Immature natural killer cell (primary cell): Measurements from ENCODE around the gene SYTL1. TPM values are rescaled to one million over a fixed set of nuclear protein-coding genes. Genes with fewer than 3 reads are reported as not detected.

Experiments used
- DNase-seq, 3 donors: peaks; one replicate each; pipeline ENCODE4 v3.0.0; 2022; ENCODE audit warnings: mixed read lengths in 1 of 3
- H3K27ac Mint-ChIP-seq, 6 donors: one replicate each; pipeline ENCODE4 v1.8.0; 2020; ENCODE audit warnings: mixed read lengths in 6 of 6, mild to moderate bottlenecking in 5 of 6, inconsistent platforms in 4 of 6, moderate library complexity in 3 of 6
- H3K27me3 Mint-ChIP-seq, 3 donors: one replicate each; pipeline ENCODE4 v1.8.0; 2020 to 2021; ENCODE audit warnings: low read depth in 3 of 3, mild to moderate bottlenecking in 3 of 3, mixed read lengths in 3 of 3, moderate library complexity in 3 of 3, inconsistent platforms in 1 of 3
- H3K36me3 Mint-ChIP-seq, 3 donors: one replicate each; pipeline ENCODE4 v1.8.0; 2020; ENCODE audit warnings: mixed read lengths in 3 of 3, inconsistent platforms in 2 of 3, mild to moderate bottlenecking in 2 of 3
- H3K4me1 Mint-ChIP-seq, 2 donors: one replicate each; pipeline ENCODE4 v1.8.0; 2020; ENCODE audit warnings: inconsistent platforms in 2 of 2, mild to moderate bottlenecking in 2 of 2, mixed read lengths in 2 of 2, moderate library complexity in 1 of 2
- H3K4me3 Mint-ChIP-seq, 5 donors: one replicate each; pipeline ENCODE4 v1.8.0; 2020; ENCODE audit warnings: mild to moderate bottlenecking in 5 of 5, mixed read lengths in 5 of 5, inconsistent platforms in 3 of 5, moderate library complexity in 3 of 5
- H3K9me3 Mint-ChIP-seq, 6 donors: one replicate each; pipeline ENCODE4 v1.8.0; 2020; ENCODE audit warnings: mild to moderate bottlenecking in 6 of 6, mixed read lengths in 6 of 6, inconsistent platforms in 4 of 6, moderate library complexity in 3 of 6
- polyA plus RNA-seq, 3 donors: library from polyadenylated mRNA; unstranded; fragments of 300-500 nt; fragmentation: Illumina TruSeq; gene quantifications; one replicate each; pipeline ENCODE4 v1.2.3, GENCODE V29; 2021

The SYTL1 gene
- polyA plus RNA-seq, 3 donors from 2014 or later, result 157 to 211 (median 158) TPM

DNA sequence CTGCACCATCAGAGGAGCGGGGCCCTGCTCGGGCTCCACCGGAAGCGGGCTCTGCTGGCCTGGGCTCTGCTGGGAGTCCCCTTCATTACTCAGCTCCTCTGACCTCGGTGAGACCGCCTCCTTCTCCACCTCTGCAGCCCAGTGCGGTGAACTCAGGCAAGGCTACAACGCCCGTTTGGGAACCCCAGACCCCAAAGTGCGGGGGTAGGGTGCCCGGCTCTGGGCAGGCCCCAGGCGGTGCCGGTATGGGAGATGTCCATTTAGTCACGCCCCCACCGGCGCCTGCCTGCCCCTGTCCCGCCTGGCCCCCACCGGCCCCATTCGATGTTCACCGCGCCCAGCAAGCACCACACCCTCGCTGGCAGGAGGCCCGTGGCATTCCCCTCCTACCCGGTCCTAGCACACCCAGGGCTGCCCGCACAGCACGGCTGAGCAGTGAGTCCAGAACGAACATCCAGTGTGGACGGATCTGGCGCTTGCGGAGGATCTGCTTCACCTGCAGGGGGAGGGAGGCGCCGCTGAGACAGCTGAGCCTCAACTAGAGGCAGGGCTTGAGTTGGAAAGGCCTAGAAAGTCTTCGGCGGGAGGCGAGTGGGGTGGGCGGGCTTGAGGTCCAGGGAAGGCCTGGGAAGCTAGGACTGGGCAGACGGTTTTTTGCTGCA, 14.9 kb downstream of the SYTL1 start:
- H3K27ac Mint-ChIP-seq, result peak overlapping the region; percentile 73 to 93 (median 86)
- peaks cover 0 to 4% (median 0%) of the 10 kb centered on the region in 3 donors for H3K36me3 Mint-ChIP-seq
- DNase-seq, result peak; percentile 37 to 64 (median 54)
- H3K4me1 Mint-ChIP-seq, result peaks cover 37 to 50% of the 10 kb centered on the region in 2 donors
- peaks cover 10 to 20% (median 13%) of the 10 kb centered on the region in 3 donors for H3K27me3 Mint-ChIP-seq
- H3K9me3 Mint-ChIP-seq, result no peaks in the 10 kb centered on the region
- H3K4me3 Mint-ChIP-seq, result peak overlapping the region; percentile 77 to 84 (median 80)

- Mint-ChIP-seq H3K9me3 (no peaks in the 10 kb centered on the region), H3K4me1 (peaks cover 37 to 50% of the 10 kb centered on the region in 2 donors), H3K27me3 (peaks cover 10 to 18% (median 13%) of the 10 kb centered on the region in 3 donors), H3K27ac (peak overlapping the region; percentile 73 to 91 (median 86)), H3K4me3 (peak overlapping the region; percentile 77 to 84 (median 80)), H3K36me3 (peaks cover 0 to 4% (median 0%) of the 10 kb centered on the region in 3 donors)
- peak; percentile 80 to 84 (median 84) for DNase-seq
These were observed 15.6 kb downstream of the SYTL1 start for GRCh38 chr1:27357281-27358037.

DNA sequence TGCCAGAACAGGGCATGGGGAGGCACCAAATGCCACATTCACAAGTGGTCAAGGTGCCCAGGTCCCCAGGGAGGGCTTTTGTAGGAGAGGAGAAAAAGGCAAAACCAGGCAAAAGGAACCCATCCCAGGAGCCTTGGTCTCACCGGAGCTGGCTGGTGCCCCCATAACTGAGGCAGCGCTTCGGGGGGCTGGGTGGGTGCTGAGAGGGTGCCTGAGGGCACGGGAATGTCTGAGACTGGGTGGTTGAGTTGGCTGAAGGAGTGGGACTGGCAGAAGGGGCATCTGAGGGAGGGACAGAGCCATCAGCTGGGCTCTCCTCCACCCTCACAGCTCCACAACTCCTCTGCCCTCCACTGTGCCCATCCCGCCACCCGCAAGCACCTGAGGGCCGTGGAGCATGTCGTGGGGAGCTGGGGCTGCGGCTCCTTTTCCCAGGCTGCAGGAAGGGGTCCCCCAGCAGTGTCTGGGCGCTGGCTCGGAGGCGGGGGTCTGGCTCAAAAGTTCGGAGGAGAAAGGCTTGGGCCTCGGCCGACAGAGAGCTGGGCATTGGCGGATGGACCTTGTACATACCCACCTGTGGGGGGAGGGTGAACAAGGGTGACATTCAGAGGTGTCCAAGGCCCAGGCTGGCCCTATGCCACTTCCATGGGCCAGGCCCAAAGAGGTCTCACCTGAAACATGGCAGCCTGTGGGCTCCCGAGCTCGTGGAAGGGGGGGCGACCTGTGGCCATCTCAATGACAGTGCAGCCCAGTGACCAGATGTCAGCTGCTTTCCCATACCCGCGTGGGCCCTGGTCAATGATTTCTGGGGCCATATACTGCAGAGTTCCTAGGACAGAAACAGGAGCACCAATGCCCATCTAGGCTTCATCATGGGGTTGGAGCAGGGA, 16.5 kb downstream of the SYTL1 start:
- Mint-ChIP-seq H3K4me3 (peak overlapping the region; percentile 77 to 84 (median 80)), H3K36me3 (peaks cover 0 to 4% (median 0%) of the 10 kb centered on the region in 3 donors)

DNA sequence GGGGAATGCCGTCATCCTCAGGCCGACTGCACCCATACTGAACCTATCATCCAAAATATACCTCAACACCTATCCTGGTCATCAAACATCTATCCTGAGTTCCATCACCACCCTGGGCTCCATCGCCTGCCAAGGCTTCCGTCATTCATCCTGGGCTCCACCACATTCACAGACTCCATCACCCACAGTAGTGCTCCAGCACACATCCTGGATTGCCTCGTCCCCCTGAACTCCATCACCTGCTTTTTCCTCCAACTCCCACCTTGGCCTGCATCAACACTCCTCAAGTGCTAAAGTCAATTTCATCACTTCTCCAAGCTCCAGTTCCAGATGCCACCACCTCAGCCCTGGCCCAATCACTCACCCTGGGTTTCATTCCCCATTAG, 17.1 kb downstream of the SYTL1 start:
- Mint-ChIP-seq H3K36me3 (peaks cover 0 to under 1% (median 0%) of the 10 kb centered on the region in 3 donors), H3K9me3 (no peaks in the 10 kb centered on the region), H3K27me3 (peaks cover 10 to 20% (median 13%) of the 10 kb centered on the region in 3 donors), H3K4me1 (peaks cover 37 to 48% of the 10 kb centered on the region in 2 donors), H3K4me3 (peak overlapping the region; percentile 14 to 77 (median 72)), H3K27ac (peak overlapping the region in 4 of 6 donors; percentile 7 to 62 (median 44))
- no peak for DNase-seq

More for the DNA sequence above, 16.5 kb downstream of the SYTL1 start:
- Mint-ChIP-seq H3K27me3 (peaks cover 10 to 18% (median 13%) of the 10 kb centered on the region in 3 donors), H3K27ac (peak overlapping the region in 2 of 6 donors; percentile 37 to 62), H3K4me1 (peaks cover 37 to 50% of the 10 kb centered on the region in 2 donors), H3K9me3 (no peaks in the 10 kb centered on the region)
- no peak for DNase-seq

- H3K36me3 Mint-ChIP-seq, result no peaks in the 10 kb centered on the region
- H3K4me3 Mint-ChIP-seq, result peak overlapping the region; percentile 71 to 81 (median 76)
- H3K27ac Mint-ChIP-seq, result peak overlapping the region in 3 of 6 donors; percentile 10 to 50 (median 32)
- H3K9me3 Mint-ChIP-seq, result no peaks in the 10 kb centered on the region
- H3K27me3 Mint-ChIP-seq, result peaks cover 10 to 20% (median 13%) of the 10 kb centered on the region in 3 donors
- no peak for DNase-seq
- H3K4me1 Mint-ChIP-seq, result peaks cover 44 to 49% of the 10 kb centered on the region in 2 donors
These were observed 18.0 kb downstream of the SYTL1 start for GRCh38 chr1:27359822-27360158.

DNA sequence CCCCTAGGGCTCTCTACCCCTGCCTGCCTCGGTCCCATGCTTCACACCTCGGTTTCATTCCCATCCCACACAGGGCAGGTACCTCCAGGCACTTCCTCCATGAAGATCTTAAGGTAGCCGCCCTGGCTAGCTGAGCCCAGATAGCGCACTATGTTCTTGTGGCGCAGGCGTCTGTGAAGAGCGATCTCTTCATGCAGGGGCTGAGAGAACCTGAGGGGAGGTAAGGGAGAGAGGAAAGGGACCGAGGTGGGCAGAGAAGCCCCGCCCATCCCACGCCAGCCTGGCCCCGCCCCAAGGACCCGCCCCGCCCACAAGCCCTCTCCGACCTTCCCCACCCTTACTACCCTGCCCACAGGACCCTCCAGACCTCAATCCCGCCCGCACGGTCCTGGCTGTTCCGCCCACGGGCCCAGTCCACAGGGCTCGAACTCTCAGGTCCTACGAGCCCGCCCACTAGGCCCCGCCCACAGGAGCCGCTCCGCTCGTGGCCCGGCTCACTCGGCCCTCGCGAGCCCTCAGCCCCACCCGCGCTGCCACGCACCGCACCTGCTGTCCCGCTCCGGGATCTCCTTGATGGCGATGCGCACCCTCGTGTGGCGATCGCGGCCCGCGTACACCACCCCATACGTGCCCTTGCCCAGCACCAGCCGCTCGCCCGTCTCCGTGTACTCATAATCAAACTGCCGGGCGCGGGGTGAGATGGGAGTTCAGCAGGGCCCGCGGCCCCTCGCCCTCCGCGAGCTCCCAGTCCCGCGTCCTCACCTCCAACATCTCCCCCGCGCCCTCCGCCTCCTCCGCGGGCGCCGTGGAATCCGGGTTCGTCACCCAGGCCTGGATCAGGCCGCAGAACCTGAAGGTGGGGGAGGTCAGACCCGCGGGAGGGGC, 18.6 kb downstream of the SYTL1 start:
- peak; percentile 44 to 60 (median 47) for DNase-seq
- Mint-ChIP-seq H3K36me3 (no peaks in the 10 kb centered on the region), H3K4me3 (peak overlapping the region; percentile 71 to 81 (median 76)), H3K9me3 (no peaks in the 10 kb centered on the region), H3K27me3 (peaks cover 12 to 20% (median 13%) of the 10 kb centered on the region in 3 donors), H3K27ac (peak overlapping the region in 2 of 6 donors; percentile 10 to 50), H3K4me1 (peaks cover 47 to 53% of the 10 kb centered on the region in 2 donors)

DNA sequence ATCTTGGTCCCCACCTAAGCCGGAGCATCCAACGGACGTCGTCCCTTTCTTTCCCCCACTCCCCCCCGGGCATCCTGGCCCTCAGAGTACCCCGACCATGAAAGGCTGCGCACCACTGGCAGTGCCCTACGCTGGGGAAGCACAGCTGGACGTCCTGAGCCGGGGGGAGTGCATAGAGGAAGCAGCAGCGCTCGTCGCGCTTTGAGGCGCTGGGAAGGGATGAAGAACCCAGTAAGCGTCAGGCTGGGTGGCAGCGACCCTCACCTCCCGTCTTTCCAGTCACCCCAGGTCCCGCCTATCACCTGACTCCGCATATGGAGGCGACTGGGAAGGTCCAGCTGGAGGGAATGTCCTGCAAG, 19.2 kb downstream of the SYTL1 start:
- peaks cover 10 to 20% (median 12%) of the 10 kb centered on the region in 3 donors for H3K27me3 Mint-ChIP-seq
- no peaks in the 10 kb centered on the region for H3K9me3 Mint-ChIP-seq

GRCh38 chr1:27361553-27361952, 19.7 kb downstream of the SYTL1 start:
- peak overlapping the region in 1 of 5 donors; percentile 62 for H3K4me3 Mint-ChIP-seq
- peak overlapping the region in 1 of 6 donors; percentile 35 for H3K27ac Mint-ChIP-seq
- DNase-seq, result no peak
- H3K36me3 Mint-ChIP-seq, result no peaks in the 10 kb centered on the region
- peaks cover 40 to 47% of the 10 kb centered on the region in 2 donors for H3K4me1 Mint-ChIP-seq
- H3K9me3 Mint-ChIP-seq, result no peaks in the 10 kb centered on the region
- peaks cover 8 to 19% (median 10%) of the 10 kb centered on the region in 3 donors for H3K27me3 Mint-ChIP-seq

More for the DNA sequence above, 19.2 kb downstream of the SYTL1 start:
- Mint-ChIP-seq H3K4me3 (peak overlapping the region in 3 of 5 donors; percentile 72 to 81 (median 76)), H3K4me1 (peaks cover 45 to 52% of the 10 kb centered on the region in 2 donors), H3K36me3 (no peaks in the 10 kb centered on the region), H3K27ac (no peak overlapping the region)
- DNase-seq, result no peak

- Mint-ChIP-seq H3K36me3 (no peaks in the 10 kb centered on the region), H3K27me3 (peaks cover 2 to 8% (median 4%) of the 10 kb centered on the region in 3 donors), H3K4me1 (peaks cover 30 to 37% of the 10 kb centered on the region in 2 donors), H3K9me3 (no peaks in the 10 kb centered on the region), H3K4me3 (peak overlapping the region in 1 of 5 donors; percentile 52), H3K27ac (peak overlapping the region in 3 of 6 donors; percentile 22 to 34 (median 24))
- DNase-seq, result no peak
These were observed 22.2 kb downstream of the SYTL1 start for GRCh38 chr1:27363766-27364695.

DNA sequence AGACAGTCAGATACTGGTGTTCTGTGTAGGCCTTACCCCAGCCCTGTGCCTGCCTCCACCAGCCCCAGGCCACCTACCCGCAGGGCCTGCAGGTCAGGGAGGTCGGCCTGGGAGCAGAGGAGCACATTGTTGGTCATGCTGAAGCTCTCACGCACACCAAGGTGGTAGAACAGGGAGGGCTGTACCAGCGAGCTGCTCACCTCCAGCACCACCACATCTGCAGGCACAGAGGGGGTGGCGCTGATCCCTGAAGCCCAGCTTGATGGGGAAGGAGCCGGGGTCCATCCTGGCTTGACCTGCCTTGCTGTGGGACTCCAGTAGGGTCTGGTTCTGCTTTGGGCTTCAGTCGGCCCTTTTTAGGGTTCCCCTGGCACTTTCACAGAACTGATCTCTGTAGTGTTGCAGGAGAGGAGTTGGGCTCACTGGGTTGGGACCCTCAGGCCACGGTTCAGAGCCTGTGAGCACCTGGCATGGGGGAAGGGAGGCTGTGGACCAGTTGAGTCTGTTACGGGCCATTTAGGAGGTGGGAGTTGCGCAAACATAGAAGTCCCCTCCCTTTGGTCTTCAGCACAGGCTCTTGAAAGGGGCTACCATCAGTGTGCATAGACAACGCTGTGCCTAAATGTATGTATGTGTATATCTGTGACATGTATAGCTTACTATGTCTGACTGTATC, 23.0 kb downstream of the SYTL1 start:
- H3K27ac Mint-ChIP-seq, result peak overlapping the region in 5 of 6 donors; percentile 39 to 86 (median 69)
- H3K36me3 Mint-ChIP-seq, result no peaks in the 10 kb centered on the region
- H3K9me3 Mint-ChIP-seq, result no peaks in the 10 kb centered on the region
- H3K4me3 Mint-ChIP-seq, result peak overlapping the region; percentile 83 to 90 (median 88)
- peaks cover 30 to 33% of the 10 kb centered on the region in 2 donors for H3K4me1 Mint-ChIP-seq
- H3K27me3 Mint-ChIP-seq, result peaks cover 0 to 7% (median 4%) of the 10 kb centered on the region in 3 donors
- DNase-seq, result no peak
